Activated CD8-positive, alpha-beta T cell treated with anti-CD3 and anti-CD28 coated beads for 36 hours (primary cell): ENCODE data around the gene NAA80. TPM values are rescaled to one million over a fixed set of nuclear protein-coding genes. Genes with fewer than 3 reads are reported as not detected.

Experiments used
- ATAC-seq: fragments of 200-7000 bp; cut with Tn5 transposase; one replicate; pipeline ENCODE4 v1.10.0; 2021; ENCODE audit warnings: mild to moderate bottlenecking, moderate library complexity
- CTCF ChIA-PET: fragments of 350-600 bp; sonication (Branson Sonifier 250); formaldehyde crosslinking; loops from one replicate; lab custom pipeline; 2021; ENCODE audit warnings: antibody characterized with exemption; lab: Charles Lee
- POLR2A ChIA-PET: fragments of 350-600 bp; sonication (Branson Sonifier 250); formaldehyde crosslinking; loops from one replicate; lab custom pipeline; 2021; ENCODE audit warnings: antibody characterized with exemption; lab: Charles Lee
- DNase-seq: peaks from one replicate; pipeline ENCODE4 v3.0.0-alpha.2; 2020
- H3K27ac Mint-ChIP-seq: one replicate; pipeline ENCODE4 v1.8.0; 2021; ENCODE audit warnings: mild to moderate bottlenecking, mixed read lengths
- H3K27me3 Mint-ChIP-seq: one replicate; pipeline ENCODE4 v1.8.0; 2021; ENCODE audit warnings: mixed read lengths
- H3K36me3 Mint-ChIP-seq: one replicate; pipeline ENCODE4 v1.8.0; 2021; ENCODE audit warnings: low read depth, mixed read lengths
- H3K4me1 Mint-ChIP-seq: one replicate; pipeline ENCODE4 v1.8.0; 2021; ENCODE audit warnings: low read depth, mixed read lengths
- H3K4me3 Mint-ChIP-seq: one replicate; pipeline ENCODE4 v1.8.0; 2021; ENCODE audit warnings: mild to moderate bottlenecking, moderate library complexity, mixed read lengths
- H3K9me3 Mint-ChIP-seq: one replicate; pipeline ENCODE4 v1.8.0; 2021; ENCODE audit warnings: mixed read lengths
- intact Hi-C: fragments of 100-400 bp; cut with micrococcal nuclease; formaldehyde crosslinking; loops from one replicate; pipeline ENCODE4 v1.10.0; 2022
- total RNA-seq, 2 experiments: library from RNA; stranded (reverse); gene quantifications; one replicate each; pipeline ENCODE4 v1.2.3, GENCODE V29; 2021
- TF ChIP-seq, protein P1 (sequence below): fragments of 200-600 bp; IDR thresholded peaks from one replicate; pipeline ENCODE4 v1.8.0; 2022; ENCODE audit warnings: antibody characterized with exemption, mild to moderate bottlenecking

NAA80 gene
- total RNA-seq, 2 experiments from 2014 or later = 23.2 to 23.4 TPM

- Mint-ChIP-seq H3K27ac (peak overlapping the region; percentile 87), H3K4me3 (no peak overlapping the region), H3K36me3 (peaks cover 21% of the 10 kb centered on the region), H3K9me3 (no peaks in the 10 kb centered on the region), H3K27me3 (no peaks in the 10 kb centered on the region), H3K4me1 (peaks cover 40% of the 10 kb centered on the region)
- intact Hi-C loops = no loop called here
- CTCF ChIA-PET = interaction anchor here (0.8 to 6.2 kb wide), 6 partner anchors 7 to 58 kb away, joined by 3 to 94 read pairs (median 5); no protein-coding TSS in a partner anchor
- DNase-seq (no peak), ATAC-seq (no peak)
- POLR2A ChIA-PET = interaction anchor here (1.3 to 1.5 kb wide), 2 partner anchors 8 to 15 kb away, joined by 4 read pairs; partner anchors contain the start of gene GNAI2
- TF ChIP-seq, protein P1, sequence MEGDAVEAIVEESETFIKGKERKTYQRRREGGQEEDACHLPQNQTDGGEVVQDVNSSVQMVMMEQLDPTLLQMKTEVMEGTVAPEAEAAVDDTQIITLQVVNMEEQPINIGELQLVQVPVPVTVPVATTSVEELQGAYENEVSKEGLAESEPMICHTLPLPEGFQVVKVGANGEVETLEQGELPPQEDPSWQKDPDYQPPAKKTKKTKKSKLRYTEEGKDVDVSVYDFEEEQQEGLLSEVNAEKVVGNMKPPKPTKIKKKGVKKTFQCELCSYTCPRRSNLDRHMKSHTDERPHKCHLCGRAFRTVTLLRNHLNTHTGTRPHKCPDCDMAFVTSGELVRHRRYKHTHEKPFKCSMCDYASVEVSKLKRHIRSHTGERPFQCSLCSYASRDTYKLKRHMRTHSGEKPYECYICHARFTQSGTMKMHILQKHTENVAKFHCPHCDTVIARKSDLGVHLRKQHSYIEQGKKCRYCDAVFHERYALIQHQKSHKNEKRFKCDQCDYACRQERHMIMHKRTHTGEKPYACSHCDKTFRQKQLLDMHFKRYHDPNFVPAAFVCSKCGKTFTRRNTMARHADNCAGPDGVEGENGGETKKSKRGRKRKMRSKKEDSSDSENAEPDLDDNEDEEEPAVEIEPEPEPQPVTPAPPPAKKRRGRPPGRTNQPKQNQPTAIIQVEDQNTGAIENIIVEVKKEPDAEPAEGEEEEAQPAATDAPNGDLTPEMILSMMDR = no peak
Measured at GRCh38 chr3:50250514-50250913, 48.7 kb downstream of the NAA80 start.

DNA sequence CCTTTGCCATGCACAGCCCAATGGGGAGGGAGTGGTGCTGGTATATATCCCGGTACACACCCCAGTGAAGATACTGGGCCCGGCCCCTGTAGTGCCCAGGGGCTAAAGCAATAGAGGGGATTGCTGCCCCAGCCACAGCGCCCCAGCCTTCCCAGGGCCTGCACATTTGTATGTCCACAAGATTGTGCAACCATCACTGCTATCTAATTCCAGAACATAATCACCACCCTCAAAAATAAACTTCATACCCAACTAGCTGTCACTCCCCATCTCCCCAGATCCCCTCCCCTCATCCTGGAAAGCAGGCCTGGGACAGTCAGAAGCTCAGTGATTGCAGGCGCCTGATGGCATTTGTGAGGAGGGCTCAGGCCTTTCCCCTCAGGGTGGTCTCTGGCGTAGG, 49.7 kb downstream of the NAA80 start:
- intact Hi-C loops = no loop called here
- ATAC-seq = no peak
- no peak for DNase-seq
- ChIA-PET POLR2A (interaction anchor here (1.1 to 2.1 kb wide), 6 partner anchors 8 to 43 kb away, joined by 3 to 5 read pairs (median 4); partner anchors contain the start of genes GNAI2 and IFRD2), CTCF (interaction anchor here (1.2 to 6.2 kb wide), 6 partner anchors 8 to 57 kb away, joined by 3 to 94 read pairs (median 6); no protein-coding TSS in a partner anchor)
- Mint-ChIP-seq H3K27me3 (no peaks in the 10 kb centered on the region), H3K36me3 (peaks cover 21% of the 10 kb centered on the region), H3K27ac (peak overlapping the region; percentile 87), H3K4me3 (no peak overlapping the region), H3K4me1 (peaks cover 48% of the 10 kb centered on the region), H3K9me3 (no peaks in the 10 kb centered on the region)
- TF ChIP-seq, protein P1 = no peak

- POLR2A ChIA-PET = interaction anchor here (0.8 to 3.1 kb wide), 7 partner anchors 11 to 44 kb away, joined by 3 to 29 read pairs (median 4); partner anchors contain the start of genes GNAI2 and IFRD2
- Mint-ChIP-seq H3K27ac (peak overlapping the region; percentile 93), H3K9me3 (no peaks in the 10 kb centered on the region)
Measured at GRCh38 chr3:50248387-50248786, 50.8 kb downstream of the NAA80 start.

DNA sequence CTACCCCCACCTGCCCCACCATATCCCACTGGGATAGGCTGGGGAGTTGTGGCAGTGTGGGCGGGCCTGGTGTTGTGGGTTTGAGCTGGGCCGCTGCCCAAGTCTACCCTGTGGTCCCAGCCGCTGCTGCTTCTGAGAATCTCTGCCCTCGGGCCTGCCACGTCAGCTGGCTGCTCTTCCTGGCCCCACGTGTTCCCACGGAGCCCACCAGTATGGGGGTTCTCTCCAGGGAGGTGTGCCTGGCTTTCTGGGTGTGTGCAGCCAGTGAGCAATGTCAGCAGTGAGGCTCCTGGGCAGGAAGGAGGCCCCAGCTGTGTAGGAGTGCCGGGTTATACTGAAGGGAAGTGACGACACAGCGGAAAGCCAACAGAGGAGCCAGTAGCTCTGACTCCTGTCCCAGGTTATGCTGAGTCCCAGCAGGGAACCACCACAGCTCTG, 52.7 kb downstream of the NAA80 start:
- intact Hi-C loops = loop anchor here (2.0 kb wide), 1 partner anchor 20 kb away; no protein-coding TSS in a partner anchor

More at GRCh38 chr3:50248387-50248786, 50.8 kb downstream of the NAA80 start:
- DNase-seq (no peak), ATAC-seq (no peak)
- H3K4me3 Mint-ChIP-seq = no peak overlapping the region
- H3K4me1 Mint-ChIP-seq = peaks cover 56% of the 10 kb centered on the region
- TF ChIP-seq, protein P1 = no peak
- H3K36me3 Mint-ChIP-seq = peaks cover 24% of the 10 kb centered on the region
- CTCF ChIA-PET = interaction anchor here (0.6 to 6.2 kb wide), 7 partner anchors 9 to 56 kb away, joined by 3 to 94 read pairs (median 5); no protein-coding TSS in a partner anchor
- no peaks in the 10 kb centered on the region for H3K27me3 Mint-ChIP-seq
- intact Hi-C loops = no loop called here

More for the DNA sequence above, 52.7 kb downstream of the NAA80 start:
- no peaks in the 10 kb centered on the region for H3K9me3 Mint-ChIP-seq
- no peaks in the 10 kb centered on the region for H3K27me3 Mint-ChIP-seq
- ATAC-seq (peak; percentile 84), DNase-seq (peak; percentile 97)
- H3K27ac Mint-ChIP-seq = peak overlapping the region; percentile 95
- TF ChIP-seq, protein P1 = peak; percentile 37
- H3K4me1 Mint-ChIP-seq = peaks cover 74% of the 10 kb centered on the region
- peak overlapping the region; percentile 70 for H3K4me3 Mint-ChIP-seq
- ChIA-PET POLR2A (interaction anchor here (0.7 to 3.1 kb wide), 13 partner anchors 10 to 124 kb away, joined by 3 to 29 read pairs (median 4); partner anchors contain the start of gene GNAI2), CTCF (interaction anchor here (0.6 to 8.0 kb wide), 37 partner anchors 11 to 152 kb away, joined by 3 to 239 read pairs (median 5); partner anchors contain the start of genes CYB561D2, GNAI2, HYAL3 and IFRD2)
- peaks cover 22% of the 10 kb centered on the region for H3K36me3 Mint-ChIP-seq

Other genes with a start within 250 kb of the NAA80 start
- gene RBM5, start 210.5 kb downstream of the NAA80 start, total RNA-seq = 100 to 1,000 TPM; 103 to 106 TPM
- under 1 TPM; 0.34 to 0.43 TPM for gene SEMA3F, start 144.1 kb downstream of the NAA80 start, total RNA-seq
- under 1 TPM; 0.11 to 0.23 TPM for gene GNAT1, start 107.8 kb downstream of the NAA80 start, total RNA-seq
- under 1 TPM in 1 of 2 experiments, not detected in 1; 0.22 TPM for gene SLC38A3, start 94.1 kb downstream of the NAA80 start, total RNA-seq
- 100 to 1,000 TPM; 238 to 242 TPM for gene GNAI2, start 63.2 kb downstream of the NAA80 start, total RNA-seq
- 1 to 10 TPM; 1.6 to 2.3 TPM for gene SEMA3B, start 30.3 kb downstream of the NAA80 start, total RNA-seq
- not detected for gene LSMEM2, start 20.3 kb downstream of the NAA80 start, total RNA-seq
- gene IFRD2, start 7.0 kb downstream of the NAA80 start, total RNA-seq = 100 to 1,000 TPM; 132 to 133 TPM
- 1 to 10 TPM; 3.3 to 4.1 TPM for gene HYAL3, start within 50 bp of the NAA80 start, total RNA-seq
- gene HYAL1, start 4.2 kb upstream of the NAA80 start, total RNA-seq = not detected
- 1 to 10 TPM; 3.9 to 4.1 TPM for gene HYAL2, start 23.3 kb upstream of the NAA80 start, total RNA-seq
- 10 to 100 TPM; 16.7 to 19.5 TPM for gene TUSC2, start 28.8 kb upstream of the NAA80 start, total RNA-seq
- gene RASSF1, start 41.4 kb upstream of the NAA80 start, total RNA-seq = 10 to 100 TPM; 75.8 to 76.5 TPM
- 1 to 10 TPM; 1.5 to 2.6 TPM for gene ZMYND10, start 46.3 kb upstream of the NAA80 start, total RNA-seq
- 10 to 100 TPM; 41.3 to 44.7 TPM for gene NPRL2, start 51.4 kb upstream of the NAA80 start, total RNA-seq
- gene CYB561D2, start 51.5 kb upstream of the NAA80 start, total RNA-seq = 10 to 100 TPM; 17.1 to 18.2 TPM
- 10 to 100 TPM; 15.2 to 16.8 TPM for gene TMEM115, start 60.1 kb upstream of the NAA80 start, total RNA-seq
- gene CACNA2D2, start 204.2 kb upstream of the NAA80 start, total RNA-seq = 1 to 10 TPM; 1.6 to 2.1 TPM